GM19023 (cell line): ENCODE data around the gene ARHGAP18.

ENCODE experiments used
- ATAC-seq: cut with Tn5 transposase; IDR thresholded peaks from one replicate; pipeline ENCODE4 v1.9.1; 2021; ENCODE audit warnings: mild to moderate bottlenecking, moderate library complexity; ENCODE audit not compliant: unreplicated experiment

The ARHGAP18 gene, protein sequence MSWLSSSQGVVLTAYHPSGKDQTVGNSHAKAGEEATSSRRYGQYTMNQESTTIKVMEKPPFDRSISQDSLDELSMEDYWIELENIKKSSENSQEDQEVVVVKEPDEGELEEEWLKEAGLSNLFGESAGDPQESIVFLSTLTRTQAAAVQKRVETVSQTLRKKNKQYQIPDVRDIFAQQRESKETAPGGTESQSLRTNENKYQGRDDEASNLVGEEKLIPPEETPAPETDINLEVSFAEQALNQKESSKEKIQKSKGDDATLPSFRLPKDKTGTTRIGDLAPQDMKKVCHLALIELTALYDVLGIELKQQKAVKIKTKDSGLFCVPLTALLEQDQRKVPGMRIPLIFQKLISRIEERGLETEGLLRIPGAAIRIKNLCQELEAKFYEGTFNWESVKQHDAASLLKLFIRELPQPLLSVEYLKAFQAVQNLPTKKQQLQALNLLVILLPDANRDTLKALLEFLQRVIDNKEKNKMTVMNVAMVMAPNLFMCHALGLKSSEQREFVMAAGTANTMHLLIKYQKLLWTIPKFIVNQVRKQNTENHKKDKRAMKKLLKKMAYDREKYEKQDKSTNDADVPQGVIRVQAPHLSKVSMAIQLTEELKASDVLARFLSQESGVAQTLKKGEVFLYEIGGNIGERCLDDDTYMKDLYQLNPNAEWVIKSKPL

GRCh38 chr6:129709769-129710449 is at the start of gene ARHGAP18:
TSS of gene ARHGAP18 (minus strand) at chr6:129710177. CDS start at chr6:129710136, 41 bp downstream.
- ATAC-seq, result peak; percentile 99

DNA sequence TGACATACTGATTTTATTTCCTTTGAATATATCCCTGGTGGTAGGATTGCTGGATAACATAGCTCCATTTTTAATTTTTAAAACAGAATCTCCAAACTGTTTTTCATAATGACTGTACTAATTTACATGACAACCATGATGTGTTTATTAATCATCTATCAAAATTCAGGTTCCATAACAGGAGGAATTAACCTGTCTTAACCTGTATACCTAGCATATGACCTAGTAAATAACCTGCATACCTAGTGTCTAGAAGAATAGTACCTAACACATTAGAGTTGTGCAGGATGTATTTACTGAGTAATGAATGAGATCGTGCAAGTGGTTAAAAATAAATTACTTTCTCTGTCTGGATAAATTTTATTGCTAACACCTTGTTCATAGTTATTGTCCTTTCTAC is 45.8 kb upstream of the ARHGAP18 start:
- no peak for ATAC-seq

GRCh38 chr6:129754750-129755149 is 44.8 kb upstream of the ARHGAP18 start:
- ATAC-seq, result no peak

GRCh38 chr6:129753422-129753821 is 43.4 kb upstream of the ARHGAP18 start:
- ATAC-seq, result no peak

DNA sequence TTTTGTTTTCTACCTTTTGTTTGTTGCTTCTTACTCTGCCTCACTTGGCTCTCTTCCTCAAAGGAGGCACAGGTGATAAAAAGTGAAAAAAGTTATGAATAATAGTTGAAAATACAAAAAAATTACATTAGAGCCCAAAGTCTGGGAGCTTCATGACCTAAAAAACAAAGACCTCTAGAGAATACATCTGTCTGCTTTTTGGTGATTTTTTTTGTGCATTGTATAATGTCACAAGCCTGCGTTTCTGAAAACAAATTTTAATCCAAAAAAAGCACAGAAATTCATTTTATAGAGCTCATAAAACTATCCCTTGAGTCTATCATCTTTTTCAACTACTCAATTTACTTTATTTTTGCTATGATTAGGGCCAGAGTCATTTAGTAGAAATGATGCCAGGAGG is 41.4 kb upstream of the ARHGAP18 start:
- no peak for ATAC-seq

- no peak for ATAC-seq
Measured at GRCh38 chr6:129750360-129750759, 40.4 kb upstream of the ARHGAP18 start.

DNA sequence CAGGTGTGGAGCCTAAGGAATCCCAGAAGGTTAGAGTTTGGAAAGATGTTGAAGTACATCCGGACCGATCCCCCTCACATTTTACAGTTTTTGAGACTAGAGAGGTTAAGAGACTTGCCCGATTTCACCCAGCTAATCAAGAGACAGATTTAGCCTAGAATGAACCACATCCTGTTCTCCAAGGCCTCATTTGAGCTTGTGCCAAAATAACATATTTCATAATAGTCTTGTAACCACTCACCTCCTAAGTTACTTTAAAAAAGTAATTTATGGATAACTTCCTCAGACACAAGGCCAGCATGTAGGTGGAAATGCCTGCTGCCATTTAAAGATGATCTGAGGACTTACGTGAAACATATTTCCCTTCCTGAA is 39.8 kb upstream of the ARHGAP18 start:
- no peak for ATAC-seq

- ATAC-seq, result no peak
Measured at GRCh38 chr6:129748901-129749748, 39.1 kb upstream of the ARHGAP18 start.

DNA sequence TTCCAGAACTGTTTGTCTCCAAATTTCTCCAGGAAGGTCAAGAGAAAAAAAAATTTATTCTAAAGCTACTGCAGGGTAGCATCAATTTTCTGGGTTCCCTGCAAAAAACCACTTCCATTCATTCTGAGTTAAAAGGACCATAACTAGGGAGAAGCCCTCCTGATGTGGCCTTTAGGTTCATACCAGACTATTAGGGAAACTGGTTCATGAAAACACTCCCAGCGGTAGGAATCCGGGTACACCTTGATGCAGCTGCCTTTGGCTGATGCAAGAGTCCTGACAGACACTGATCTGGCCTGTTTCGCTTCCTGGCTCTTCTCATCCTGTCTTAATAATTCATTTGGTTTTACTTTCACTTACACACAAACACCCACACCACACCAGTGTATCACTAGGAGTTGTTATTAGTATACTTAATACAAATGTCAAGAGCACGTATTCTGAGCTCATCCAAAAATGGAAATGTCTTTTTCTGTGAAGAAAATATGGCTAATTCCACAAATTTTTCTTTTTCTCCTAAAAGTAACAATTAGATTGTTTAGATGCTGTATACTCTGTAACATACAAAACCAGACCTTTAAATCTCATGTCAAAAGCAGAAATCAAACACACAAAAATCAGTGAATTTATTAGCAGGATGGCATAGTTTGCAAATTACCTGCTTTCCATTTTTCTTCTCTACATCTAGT is 38.4 kb upstream of the ARHGAP18 start:
- peak; percentile 89 for ATAC-seq

DNA sequence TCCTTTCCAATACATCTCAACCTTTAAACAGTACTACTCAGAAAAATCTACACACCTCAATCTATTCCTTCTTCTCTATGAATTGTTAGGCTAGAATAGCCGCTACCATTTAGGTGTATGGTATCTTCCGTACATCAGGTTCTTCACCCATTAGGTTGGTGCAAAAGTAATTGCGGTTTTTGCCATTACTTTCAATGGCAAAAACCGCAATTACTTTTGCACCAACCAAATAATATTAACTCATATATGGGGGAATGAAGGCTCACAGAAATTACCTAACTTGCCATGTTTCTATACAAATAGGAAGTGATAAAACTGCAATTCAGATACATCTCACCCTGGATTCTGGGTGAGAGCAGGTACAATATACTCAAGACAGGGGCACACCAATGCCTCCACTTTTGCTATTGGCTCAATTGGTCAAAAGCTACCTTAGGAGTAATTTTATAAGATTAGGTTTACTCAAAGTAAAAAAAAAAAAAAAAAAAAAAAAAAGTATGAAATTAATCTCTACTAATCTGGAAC is 37.7 kb upstream of the ARHGAP18 start:
- ATAC-seq, result no peak

DNA sequence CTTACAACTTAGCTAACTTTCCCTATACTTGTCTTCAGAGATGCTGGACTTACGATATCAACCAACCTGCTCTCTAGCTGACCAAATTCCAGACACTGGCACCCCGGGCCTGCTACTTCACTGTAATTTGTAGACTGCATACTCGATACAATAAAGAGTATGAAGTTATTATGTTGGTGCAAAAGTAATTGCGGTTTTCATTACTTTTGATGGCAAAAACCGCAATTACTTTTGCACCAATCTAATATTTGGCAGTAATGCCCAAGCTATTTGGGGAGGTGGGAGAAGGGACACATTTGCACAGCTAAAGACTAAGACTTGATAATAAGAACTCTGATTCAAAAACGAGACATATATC is 34.9 kb upstream of the ARHGAP18 start:
- no peak for ATAC-seq

DNA sequence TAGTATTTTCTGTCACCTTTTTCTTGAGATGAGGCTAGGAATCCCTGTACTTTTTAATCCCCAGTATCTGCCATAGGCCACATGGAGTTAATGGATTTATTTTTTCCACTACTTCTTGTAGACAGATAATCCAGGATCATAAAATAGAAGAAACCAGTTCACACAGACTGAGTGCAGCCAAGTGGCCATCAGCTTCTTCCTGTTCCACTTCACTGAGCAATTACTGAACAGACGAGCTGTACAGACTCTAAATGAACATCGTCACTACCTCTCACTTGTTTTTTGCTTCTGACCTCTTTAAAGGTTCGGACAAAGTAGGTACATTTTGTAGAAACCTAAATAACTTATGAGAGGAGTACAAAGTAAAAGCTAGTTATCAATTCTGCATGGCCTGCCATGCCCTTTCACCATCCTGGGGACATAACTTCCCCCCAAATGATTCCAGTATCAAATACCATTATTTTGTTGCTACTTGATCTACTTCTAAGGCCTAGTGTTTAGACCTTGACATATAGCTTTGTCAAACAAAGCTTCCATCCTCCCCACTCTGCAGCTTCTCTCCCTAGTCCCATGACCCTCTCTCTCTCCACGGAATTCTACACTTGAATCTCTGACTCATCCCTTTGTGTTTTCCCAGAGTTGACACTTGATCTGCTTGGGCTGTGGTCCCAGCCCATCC is 34.4 kb upstream of the ARHGAP18 start:
- no peak for ATAC-seq

DNA sequence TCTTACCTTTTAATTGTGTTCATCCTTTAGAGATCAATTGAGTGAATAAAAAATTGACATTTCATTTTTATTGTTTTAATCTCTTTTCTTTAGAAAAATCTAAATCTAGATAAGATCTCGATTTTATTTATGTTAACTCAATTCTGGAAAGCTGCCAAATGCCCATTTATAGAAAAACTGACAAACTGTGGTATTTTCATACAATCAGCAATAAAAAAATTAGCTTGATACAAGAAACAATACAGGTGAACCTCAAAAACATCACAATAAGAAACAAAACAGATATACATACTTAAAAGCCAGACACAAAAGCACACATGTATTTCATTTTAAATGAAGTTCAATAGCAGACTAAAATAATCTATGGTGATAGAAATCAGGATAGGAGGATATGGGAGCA is 30.0 kb upstream of the ARHGAP18 start:
- no peak for ATAC-seq

DNA sequence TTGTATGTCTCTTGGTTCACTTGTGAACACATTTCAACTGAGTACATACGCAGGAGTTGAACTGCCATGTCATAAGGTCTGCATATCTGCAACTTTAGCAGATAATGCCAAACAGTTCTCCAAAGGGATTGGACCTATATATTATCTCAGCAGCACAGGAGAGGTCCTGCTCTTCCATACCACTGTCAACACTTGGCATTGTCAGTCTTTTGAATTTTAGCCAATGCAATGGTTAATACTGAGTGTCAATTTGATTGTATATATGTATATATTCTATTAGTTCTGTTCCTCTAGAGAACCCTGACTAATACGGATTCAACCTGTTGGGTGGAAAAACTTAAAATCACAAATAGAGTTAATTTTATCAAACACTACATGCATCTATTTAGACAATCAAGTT is 26.1 kb upstream of the ARHGAP18 start:
- no peak for ATAC-seq

- ATAC-seq, result no peak
Measured at GRCh38 chr6:129733290-129733689, 23.3 kb upstream of the ARHGAP18 start.

GRCh38 chr6:129732542-129732941 is 22.6 kb upstream of the ARHGAP18 start:
- no peak for ATAC-seq

GRCh38 chr6:129732034-129732433 is 22.1 kb upstream of the ARHGAP18 start:
- ATAC-seq, result no peak

- ATAC-seq, result no peak
Measured at GRCh38 chr6:129731428-129731827, 21.5 kb upstream of the ARHGAP18 start.

GRCh38 chr6:129730477-129731165 is 20.6 kb upstream of the ARHGAP18 start:
- ATAC-seq, result peak; percentile 71
